ENCODE results near the gene ZC3H8. TPM values are rescaled to one million over a fixed set of nuclear protein-coding genes. Genes with fewer than 3 reads are reported as not detected.

ZC3H8 gene
- total RNA-seq, 2 donors from 2014 or later = 2.4 to 5.3 TPM

GRCh38 chr2:112195950-112196349 is 58.9 kb downstream of the ZC3H8 start:
- Histone ChIP-seq H3K27ac (no peak overlapping the region), H3K9me3 (no peaks in the 10 kb centered on the region), H3K4me3 (no peak overlapping the region), H3K27me3 (replicated peaks; ENCODE audit: insufficient read depth) (no peaks in the 10 kb centered on the region), H3K36me3 (no peaks in the 10 kb centered on the region), H3K4me1 (ENCODE audit: control insufficient read depth in 1 of 2, low read depth in 2 of 2) (no peaks in the 10 kb centered on the region)
- no peak for DNase-seq (ENCODE audit: low spot score)
- no peak for ATAC-seq (ENCODE audit: insufficient number of reproducible peaks, low FRiP score, low read depth)
- no peak for TF ChIP-seq CTCF (IDR thresholded peaks at IDR 0.05)

- no peak for TF ChIP-seq CTCF (IDR thresholded peaks at IDR 0.05)
- Histone ChIP-seq H3K36me3 (no peaks in the 10 kb centered on the region), H3K27me3 (replicated peaks; ENCODE audit: insufficient read depth) (no peaks in the 10 kb centered on the region), H3K9me3 (no peaks in the 10 kb centered on the region), H3K4me1 (ENCODE audit: control insufficient read depth in 1 of 2, low read depth in 2 of 2) (no peaks in the 10 kb centered on the region), H3K27ac (no peak overlapping the region), H3K4me3 (no peak overlapping the region)
- no peak for DNase-seq (ENCODE audit: low spot score)
- no peak for ATAC-seq (ENCODE audit: insufficient number of reproducible peaks, low FRiP score, low read depth)
Observed at GRCh38 chr2:112195167-112195766, 59.6 kb downstream of the ZC3H8 start.

- no peak for TF ChIP-seq CTCF (IDR thresholded peaks at IDR 0.05)
- H3K36me3 ChIP-seq = no peaks in the 10 kb centered on the region
Observed at GRCh38 chr2:112194482-112194881, 60.4 kb downstream of the ZC3H8 start.

GRCh38 chr2:112194028-112194427 is 60.8 kb downstream of the ZC3H8 start:
- H3K27me3 ChIP-seq (replicated peaks; ENCODE audit: insufficient read depth) = no peaks in the 10 kb centered on the region
- H3K36me3 ChIP-seq = no peaks in the 10 kb centered on the region
- H3K4me1 ChIP-seq (ENCODE audit: control insufficient read depth in 1 of 2, low read depth in 2 of 2) = no peaks in the 10 kb centered on the region
- ATAC-seq (ENCODE audit: insufficient number of reproducible peaks, low FRiP score, low read depth) (no peak), DNase-seq (ENCODE audit: low spot score) (no peak)
- H3K27ac ChIP-seq = no peak overlapping the region
- H3K9me3 ChIP-seq = no peaks in the 10 kb centered on the region
- TF ChIP-seq CTCF (IDR thresholded peaks at IDR 0.05) = no peak
- H3K4me3 ChIP-seq = no peak overlapping the region

More at GRCh38 chr2:112194482-112194881, 60.4 kb downstream of the ZC3H8 start:
- no peak for ATAC-seq (ENCODE audit: insufficient number of reproducible peaks, low FRiP score, low read depth)
- Histone ChIP-seq H3K27me3 (replicated peaks; ENCODE audit: insufficient read depth) (no peaks in the 10 kb centered on the region), H3K9me3 (no peaks in the 10 kb centered on the region), H3K4me1 (ENCODE audit: control insufficient read depth in 1 of 2, low read depth in 2 of 2) (no peaks in the 10 kb centered on the region), H3K27ac (no peak overlapping the region), H3K4me3 (no peak overlapping the region)
- DNase-seq (ENCODE audit: low spot score) = no peak

- Histone ChIP-seq H3K36me3 (no peaks in the 10 kb centered on the region), H3K4me1 (ENCODE audit: control insufficient read depth in 1 of 2, low read depth in 2 of 2) (no peaks in the 10 kb centered on the region), H3K9me3 (no peaks in the 10 kb centered on the region), H3K27me3 (replicated peaks; ENCODE audit: insufficient read depth) (no peaks in the 10 kb centered on the region), H3K4me3 (no peak overlapping the region), H3K27ac (no peak overlapping the region)
- no peak for TF ChIP-seq CTCF (IDR thresholded peaks at IDR 0.05)
- ATAC-seq (ENCODE audit: insufficient number of reproducible peaks, low FRiP score, low read depth) = no peak
- DNase-seq (ENCODE audit: low spot score) = no peak
Observed at GRCh38 chr2:112189001-112189556, 65.8 kb downstream of the ZC3H8 start.

All from thoracic aorta (tissue), 2 donors.